ENCODE data around the gene KCNQ5.
"Not testable (repeated sequence)": the region's sequence is repeated elsewhere in the genome, so short reads cannot be mapped to it uniquely, and the experiment has no call there.

Gene KCNQ5

DNA sequence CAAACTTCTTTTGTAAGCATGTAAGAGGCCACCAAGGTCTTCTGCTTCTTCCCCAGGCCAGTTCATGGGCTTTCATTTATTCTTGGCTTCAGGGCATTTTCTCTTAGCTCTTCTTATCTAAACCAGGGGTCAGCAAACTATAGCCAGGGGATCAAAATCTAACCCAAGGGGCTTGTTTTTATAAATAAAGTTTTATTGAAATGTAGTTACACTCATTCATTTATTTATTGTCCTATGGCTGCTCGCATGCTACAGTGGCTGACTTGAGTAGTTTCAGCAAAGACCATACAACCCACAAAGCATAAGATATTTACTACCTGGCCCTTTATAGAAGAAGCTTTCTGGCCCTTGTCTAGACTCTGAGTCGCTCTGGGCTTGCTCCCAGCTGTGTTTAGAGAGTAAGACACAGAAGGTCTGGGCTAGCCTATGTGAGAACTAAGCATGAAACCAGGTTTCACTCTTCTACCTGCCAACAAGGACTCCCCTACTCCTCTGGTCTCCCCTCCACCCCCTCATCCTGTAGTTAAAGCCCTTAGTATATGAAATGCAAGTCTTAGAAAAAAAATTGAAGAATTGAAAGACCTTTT lies 560.2 kb downstream of the KCNQ5 start:
- ATAC-seq (no peak), DNase-seq (no peak)

DNA sequence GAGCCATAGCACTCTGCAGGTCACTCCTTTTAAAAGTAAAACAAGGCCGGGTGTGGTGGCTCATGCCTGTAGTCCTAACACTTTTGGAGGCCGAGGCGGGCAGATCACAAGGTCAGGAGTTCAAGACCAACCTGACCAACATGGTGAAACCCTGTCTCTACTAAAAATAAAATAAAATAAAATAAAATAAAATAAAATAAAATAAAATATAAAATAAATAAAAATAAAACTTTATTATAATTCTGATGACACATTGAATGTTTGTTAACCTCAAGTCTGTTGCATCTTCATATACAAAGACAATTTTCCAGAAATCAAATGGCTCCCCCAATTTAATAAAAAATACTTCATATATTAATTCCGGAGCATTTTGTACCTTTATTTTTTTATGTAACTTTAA lies 571.4 kb downstream of the KCNQ5 start:
- DNase-seq, ATAC-seq: not testable (repeated sequence)

DNA sequence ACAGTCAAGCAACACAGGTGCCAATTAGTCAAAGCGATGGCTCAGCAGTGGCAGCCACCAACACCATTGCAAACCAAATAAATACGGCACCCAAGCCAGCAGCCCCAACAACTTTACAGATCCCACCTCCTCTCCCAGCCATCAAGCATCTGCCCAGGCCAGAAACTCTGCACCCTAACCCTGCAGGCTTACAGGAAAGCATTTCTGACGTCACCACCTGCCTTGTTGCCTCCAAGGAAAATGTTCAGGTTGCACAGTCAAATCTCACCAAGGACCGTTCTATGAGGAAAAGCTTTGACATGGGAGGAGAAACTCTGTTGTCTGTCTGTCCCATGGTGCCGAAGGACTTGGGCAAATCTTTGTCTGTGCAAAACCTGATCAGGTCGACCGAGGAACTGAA lies 572.9 kb downstream of the KCNQ5 start:
- ATAC-seq, result no peak

GRCh38 chr6:73200247-73200646 lies 578.4 kb downstream of the KCNQ5 start:
- no peak for DNase-seq

More for the DNA sequence above, 572.9 kb downstream of the KCNQ5 start:
- no peak for DNase-seq

GRCh38 chr6:73200735-73201134 lies 578.9 kb downstream of the KCNQ5 start:
- no peak for ATAC-seq
- DNase-seq, result no peak

More at GRCh38 chr6:73200247-73200646, 578.4 kb downstream of the KCNQ5 start:
- ATAC-seq, result no peak

- DNase-seq (no peak), ATAC-seq (no peak)
These were observed 581.2 kb downstream of the KCNQ5 start for GRCh38 chr6:73203098-73203497.

DNA sequence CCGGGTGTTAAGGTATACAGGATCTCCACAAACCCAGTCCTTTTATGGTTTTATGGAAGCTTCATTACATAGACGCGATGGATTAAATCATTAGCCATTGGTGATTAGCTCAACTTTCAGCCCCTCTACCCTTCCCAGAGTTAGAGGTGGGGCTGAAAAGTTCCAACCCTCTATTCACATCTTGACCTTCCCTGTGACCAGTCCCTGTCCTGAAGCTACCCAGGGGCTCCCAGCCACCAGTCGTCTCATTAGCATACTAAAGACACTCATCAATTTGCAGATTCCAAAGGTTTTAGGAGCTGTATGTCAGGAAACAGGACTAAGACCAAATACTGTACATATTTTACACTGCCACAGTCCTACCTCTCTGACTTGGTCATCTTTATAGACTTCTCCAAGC lies 582.4 kb downstream of the KCNQ5 start:
- DNase-seq (no peak), ATAC-seq (no peak)

GRCh38 chr6:73207221-73207837 lies 585.5 kb downstream of the KCNQ5 start:
- no peak for DNase-seq
- no peak for ATAC-seq

DNA sequence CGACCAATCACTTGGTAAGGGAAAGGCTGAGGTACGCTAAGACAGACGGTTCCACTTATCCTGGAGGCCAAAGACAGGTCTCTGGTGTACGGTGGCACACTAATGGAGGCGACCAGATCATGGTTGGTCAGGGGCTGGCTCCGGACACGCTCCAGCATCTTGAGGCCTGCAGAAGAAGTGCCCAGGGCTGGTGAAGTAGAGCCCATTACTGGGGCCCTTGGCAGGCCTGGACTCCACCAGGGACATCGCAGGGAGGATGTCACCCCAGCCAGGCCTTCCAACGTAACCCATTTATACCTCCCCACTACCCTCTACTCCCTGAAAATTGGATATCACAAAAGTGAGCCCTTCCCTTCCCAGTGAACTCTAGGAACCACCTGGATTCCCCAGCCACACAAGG lies 587.3 kb downstream of the KCNQ5 start:
- no peak for ATAC-seq

GRCh38 chr6:73216859-73217258 lies 595.0 kb downstream of the KCNQ5 start:
- no peak for ATAC-seq
- DNase-seq, result no peak

More for the DNA sequence above, 587.3 kb downstream of the KCNQ5 start:
- DNase-seq, result no peak

DNA sequence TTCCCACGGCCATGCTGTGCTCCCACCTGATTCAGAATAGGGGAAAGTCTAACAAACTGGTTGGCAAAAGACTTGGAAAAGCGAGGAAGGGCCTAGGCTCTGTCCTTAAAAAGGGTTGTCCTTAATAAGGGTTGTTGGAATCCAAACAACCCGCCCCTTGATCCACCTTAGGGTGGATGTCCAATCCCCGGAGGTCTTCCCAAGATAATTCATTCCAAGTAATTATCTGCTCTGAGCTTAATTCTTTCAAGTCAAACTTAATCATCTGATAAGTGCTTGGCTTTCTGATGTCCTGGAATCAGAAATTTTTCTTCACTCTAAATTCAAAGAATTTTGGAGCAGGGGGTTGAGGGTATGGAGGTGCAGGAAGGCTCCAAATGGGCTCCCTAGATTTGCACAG lies 603.5 kb downstream of the KCNQ5 start, which contains the start of gene KHDC1L:
Gene KHDC1L, minus strand, starts transcription at position 101 of the 400 bp plus-strand sequence. Its CDS starts 88 bp downstream, at position 13.
- DNase-seq, result no peak
- no peak for ATAC-seq

GRCh38 chr6:73227606-73228255 lies 605.9 kb downstream of the KCNQ5 start:
- ATAC-seq (no peak), DNase-seq (no peak)

DNA sequence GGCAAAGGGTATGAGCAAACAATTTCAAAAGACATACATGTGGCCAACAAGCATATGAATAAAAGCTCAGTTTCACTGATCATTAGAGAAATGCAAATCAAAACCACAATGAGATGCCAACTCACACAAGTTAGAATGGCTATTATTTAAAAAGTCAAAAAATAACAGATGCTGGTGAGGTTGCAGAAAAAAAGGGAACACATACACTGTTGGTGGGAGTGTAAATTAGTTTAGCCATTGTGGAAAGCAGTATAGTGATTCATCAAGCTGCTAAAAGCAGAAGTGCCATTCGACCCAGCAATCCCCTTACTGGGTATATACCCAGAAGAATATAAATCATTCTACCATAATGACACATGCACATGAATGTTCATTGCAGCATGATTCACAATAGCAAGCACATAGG lies 610.1 kb downstream of the KCNQ5 start:
- DNase-seq (no peak), ATAC-seq (no peak)

GRCh38 chr6:73233048-73233447 lies 611.2 kb downstream of the KCNQ5 start:
- DNase-seq, result no peak
- ATAC-seq, result no peak

GRCh38 chr6:73233971-73234370 lies 612.1 kb downstream of the KCNQ5 start:
- not testable (repeated sequence) for ATAC-seq, DNase-seq

GRCh38 chr6:73234733-73235132 lies 612.9 kb downstream of the KCNQ5 start:
- no peak for DNase-seq
- no peak for ATAC-seq

DNA sequence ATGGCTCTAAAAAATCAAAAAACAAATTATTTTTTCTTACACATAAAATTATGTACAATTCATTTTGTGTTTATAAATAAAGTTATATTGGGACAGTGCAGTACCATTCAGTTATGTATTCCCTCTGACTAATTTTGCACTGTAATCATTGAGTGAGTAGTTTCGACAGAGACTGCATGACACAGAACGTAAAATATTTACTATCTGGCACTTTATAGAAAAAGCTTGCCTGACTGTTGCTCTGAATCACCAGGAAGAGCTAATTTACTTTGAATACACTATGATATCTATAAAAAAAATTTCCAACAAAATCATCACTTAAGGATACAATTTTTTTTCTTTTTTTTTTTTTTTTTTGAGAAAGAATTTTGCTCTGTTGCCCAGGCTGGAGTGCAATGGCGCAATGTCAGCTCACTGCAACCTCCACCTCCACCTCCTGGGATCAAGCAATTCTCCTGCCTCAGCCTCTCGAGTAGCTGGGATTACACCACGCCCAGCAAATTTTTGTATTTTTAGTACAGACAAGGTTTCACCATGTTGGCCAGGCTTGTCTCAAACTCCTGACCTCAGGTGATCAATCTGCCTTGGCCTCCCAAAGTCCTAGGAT lies 614.4 kb downstream of the KCNQ5 start:
- no peak for DNase-seq

GRCh38 chr6:73240730-73241129 lies 618.9 kb downstream of the KCNQ5 start:
- ATAC-seq, result no peak
- no peak for DNase-seq

More for the DNA sequence above, 614.4 kb downstream of the KCNQ5 start:
- no peak for ATAC-seq

DNA sequence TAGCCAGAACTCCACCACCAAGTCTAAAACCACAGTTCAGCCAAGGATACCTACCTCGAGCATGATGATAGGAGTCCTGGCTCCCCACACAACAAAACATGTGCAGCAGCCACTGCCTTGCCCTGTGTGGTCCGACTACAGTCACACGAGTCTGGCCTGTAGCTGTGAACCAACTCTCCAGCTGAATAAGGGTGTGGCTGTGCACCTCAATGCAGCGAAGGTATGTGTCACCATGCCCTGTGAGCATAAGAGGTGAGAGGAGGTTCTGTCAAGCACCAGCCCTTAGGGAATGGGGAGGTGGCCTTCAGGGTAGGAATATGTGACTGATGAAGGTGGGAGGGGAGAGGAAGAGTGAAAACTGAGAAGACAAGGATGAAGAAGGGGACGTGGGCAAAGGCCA lies 620.1 kb downstream of the KCNQ5 start:
- ATAC-seq, result no peak

More for the DNA sequence above, 620.1 kb downstream of the KCNQ5 start:
- no peak for DNase-seq

Data from stimulated activated naive CD8-positive, alpha-beta T cell treated with anti-CD3 and anti-CD28 coated beads, Interleukin-15, Interleukin-2, amounts not matched to agents 100 U/mL and 50 U/mL, for 24 hours (primary cell).